ENCODE measurements around the gene HBE1.

GRCh38 chr11:5229796-5230195 lies 39.9 kb downstream of the HBE1 start:
- TF ChIP-seq CTCF (IDR thresholded peaks at IDR 0.05): no peak
- TF ChIP-seq POLR2AphosphoS5 (IDR thresholded peaks at IDR 0.05): no peak
- TF ChIP-seq EP300 (IDR thresholded peaks at IDR 0.05): no peak

Data from sigmoid colon (tissue), 4 donors.